Spleen (tissue), 11 donors: ENCODE measurements around the gene EML6. TPM values are rescaled to one million over a fixed set of nuclear protein-coding genes. Genes with fewer than 3 reads are reported as not detected.

ENCODE experiments used
- DNase-seq: peaks from one replicate; pipeline ENCODE4 v3.0.0-alpha.2; 2020
- H3K27ac ChIP-seq, 8 donors: fragments of 200-600 bp; sonication (generic) in 7 of 8; 1 replicate in 4 of 8; 2 replicates in 4 of 8; pipeline versions ENCODE4 v1.5.0 to v1.8.0; 2016 to 2021; ENCODE audit warnings: inconsistent platforms in 4 of 8, mild to moderate bottlenecking in 4 of 8, moderate library complexity in 1 of 8
- H3K27me3 ChIP-seq, 7 donors: fragments of 200-600 bp; sonication (generic) in 6 of 7; replicated peaks in 1 of 7; 1 replicate in 4 of 7; 2 replicates in 3 of 7; pipeline versions ENCODE4 v1.5.0 to v1.8.0; 2016 to 2021; ENCODE audit warnings: inconsistent platforms in 3 of 7, mild to moderate bottlenecking in 1 of 7
- H3K36me3 ChIP-seq, 6 donors: fragments of 200-600 bp; sonication (generic) in 5 of 6; 1 replicate in 4 of 6; 2 replicates in 2 of 6; pipeline versions ENCODE4 v1.5.0 to v1.8.0; 2016 to 2021; ENCODE audit warnings: inconsistent platforms in 2 of 6
- H3K4me1 ChIP-seq, 6 donors: fragments of 200-600 bp; sonication (generic) in 5 of 6; 1 replicate in 3 of 6; 2 replicates in 3 of 6; pipeline versions ENCODE4 v1.5.0 to v1.8.0; 2016 to 2021; ENCODE audit warnings: inconsistent platforms in 3 of 6
- H3K4me3 ChIP-seq, 8 donors: fragments of 200-600 bp; sonication (generic) in 7 of 8; 1 replicate in 4 of 8; 2 replicates in 4 of 8; pipeline versions ENCODE4 v1.5.0 to v1.8.0; 2016 to 2021; ENCODE audit warnings: inconsistent platforms in 4 of 8, mild to moderate bottlenecking in 4 of 8, moderate library complexity in 2 of 8
- H3K9me3 ChIP-seq, 8 donors: fragments of 200-600 bp; sonication (generic) in 7 of 8; 1 replicate in 4 of 8; 2 replicates in 4 of 8; pipeline versions ENCODE4 v1.5.0 to v1.8.0; 2016 to 2021; ENCODE audit warnings: inconsistent platforms in 4 of 8
- CTCF ChIP-seq, 11 experiments: fragments of 200-600 bp in 7 of 11; fragments of 450-650 bp in 4 of 11; sonication (generic) in 4 of 11; IDR thresholded peaks in 8 of 11; conservative IDR thresholded peaks in 3 of 11; 1 replicate in 7 of 11; 2 replicates in 4 of 11; pipeline versions ENCODE4 v1.4.0 to v1.8.0; 2016 to 2021; ENCODE audit warnings: antibody characterized with exemption in 11 of 11, inconsistent platforms in 4 of 11, mild to moderate bottlenecking in 1 of 11
- POLR2A ChIP-seq, 3 donors: fragments of 450-650 bp; IDR thresholded peaks; one replicate each; pipeline ENCODE4 v1.5.1; 2017; ENCODE audit warnings: antibody characterized with exemption in 3 of 3, mild to moderate bottlenecking in 1 of 3
- POLR2AphosphoS5 ChIP-seq, 3 donors: sonication (generic); formaldehyde crosslinking; IDR thresholded peaks; one replicate each; pipeline ENCODE4 v1.5.1; 2017; ENCODE audit warnings: antibody characterized with exemption in 3 of 3
- WGBS, 5 donors: extraction: QIAGEN DNeasy Blood & Tissue Kit in 3 of 5; methylation state at CpG; one replicate each; pipeline versions ENCODE4 v1.1.5 to v1.1.7; 2013 to 2018; 5-methylcytosine and 5-hydroxymethylcytosine counted together
- intact Hi-C: fragments of 100-400 bp; cut with DNase I; formaldehyde crosslinking; loops from one replicate; pipeline ENCODE4 v1.15.0; 2023; ENCODE audit warnings: low total_unique reads
- polyA plus RNA-seq, 3 donors: library from polyadenylated mRNA; stranded (reverse); fragments of 200-250 nt; gene quantifications; one replicate each; pipeline ENCODE4 v1.2.1, GENCODE V29; 2013
- total RNA-seq, 7 donors: library from RNA; depleted of rRNA in 3 of 7; stranded (reverse); fragments of >200 nt in 3 of 7; fragmentation: NEBNext Ultra II Directional in 4 of 7; extraction: Animal tissue kit (Norgen Biotek cat#: 25700) in 4 of 7; gene quantifications; one replicate each; pipeline versions ENCODE4 v1.1.0 to v1.2.1, GENCODE V29; 2016 to 2021
- donor health status: healthy with polysubstance abuse.
- donor health status: DM: no; HTN: no; CAD: no; lungs with moderate emphysema.
- donor health status: DM: no; HTN: no; CAD: no.
- donor health status: Bipolar disorder and iron deficiency.
- donor health status: healthy.
- donor health status: DM: no; HTN: no; CAD: no.
- donor health status: DM: yes; HTN: yes; CAD: no.

The EML6 gene
- total and polyA plus RNA-seq, 10 donors, result 4.7 to 18.2 (median 7.6) TPM

GRCh38 chr2:54928719-54929118 is 205.3 kb downstream of the EML6 start:
- no peaks in the 10 kb centered on the region for H3K4me1 ChIP-seq
- H3K9me3 ChIP-seq, result peaks cover 0 to 5% (median 0%) of the 10 kb centered on the region in 8 donors
- WGBS, 5 donors, result 86 to 97% (median 86%) methylated on average over 4 of the region's 4 CpGs

GRCh38 chr2:54931473-54931872 is 208.0 kb downstream of the EML6 start:
- 91 to 98% (median 93%) methylated on average over 6 of the region's 6 CpGs for WGBS, 5 donors
- DNase-seq, result no peak
- H3K4me3 ChIP-seq, result no peak overlapping the region
- H3K9me3 ChIP-seq, result peaks cover 0 to 5% (median 0%) of the 10 kb centered on the region in 8 donors
- no peaks in the 10 kb centered on the region for H3K27me3 ChIP-seq
- H3K4me1 ChIP-seq, result no peaks in the 10 kb centered on the region
- TF ChIP-seq POLR2A (IDR thresholded peaks at IDR 0.05) (no peak), CTCF (IDR thresholded peaks at IDR 0.05 in 8 of 11, conservative IDR thresholded peaks at IDR 0.05 in 3 of 11) (no peak), POLR2AphosphoS5 (IDR thresholded peaks at IDR 0.05) (no peak)
- H3K27ac ChIP-seq, result no peak overlapping the region
- intact Hi-C loops, result no loop called here
- no peaks in the 10 kb centered on the region for H3K36me3 ChIP-seq

More at GRCh38 chr2:54928719-54929118, 205.3 kb downstream of the EML6 start:
- no peak for DNase-seq
- H3K36me3 ChIP-seq, result no peaks in the 10 kb centered on the region
- no peak overlapping the region for H3K27ac ChIP-seq
- no peaks in the 10 kb centered on the region for H3K27me3 ChIP-seq
- no peak overlapping the region for H3K4me3 ChIP-seq
- intact Hi-C loops, result no loop called here
- TF ChIP-seq POLR2A (IDR thresholded peaks at IDR 0.05) (no peak), CTCF (IDR thresholded peaks at IDR 0.05 in 8 of 11, conservative IDR thresholded peaks at IDR 0.05 in 3 of 11) (no peak), POLR2AphosphoS5 (IDR thresholded peaks at IDR 0.05) (no peak)

DNA sequence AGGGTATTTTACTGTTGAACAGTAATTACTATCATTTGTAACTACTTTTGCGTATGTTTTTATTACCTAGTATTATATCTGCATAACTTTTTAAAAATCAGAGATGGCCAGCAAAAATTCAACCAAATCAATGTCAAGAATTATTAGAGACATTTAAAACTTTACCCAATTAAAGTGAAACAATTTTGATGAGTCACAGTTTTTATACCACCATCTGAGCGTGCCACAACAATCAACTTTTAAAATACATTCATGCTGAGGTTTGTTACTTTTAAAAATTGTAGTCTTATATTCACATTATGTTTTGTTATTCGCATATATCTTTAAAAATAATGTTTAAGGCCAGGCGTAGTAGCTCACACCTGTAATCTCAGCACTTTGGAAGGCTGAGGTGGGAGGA is 211.9 kb downstream of the EML6 start:
- no peaks in the 10 kb centered on the region for H3K4me1 ChIP-seq
- H3K27me3 ChIP-seq, result no peaks in the 10 kb centered on the region
- peaks cover 0 to 23% (median 17%) of the 10 kb centered on the region in 8 donors for H3K9me3 ChIP-seq
- TF ChIP-seq POLR2AphosphoS5 (IDR thresholded peaks at IDR 0.05), result no peak
- no peak for TF ChIP-seq CTCF (IDR thresholded peaks at IDR 0.05 in 8 of 11, conservative IDR thresholded peaks at IDR 0.05 in 3 of 11)
- no peak for TF ChIP-seq POLR2A (IDR thresholded peaks at IDR 0.05)
- WGBS, 5 donors, result 92 to 97% (median 96%) methylated on average over 4 of the region's 4 CpGs
- no peaks in the 10 kb centered on the region for H3K36me3 ChIP-seq
- intact Hi-C loops, result no loop called here
- no peak overlapping the region for H3K4me3 ChIP-seq
- no peak overlapping the region for H3K27ac ChIP-seq
- DNase-seq, result no peak

DNA sequence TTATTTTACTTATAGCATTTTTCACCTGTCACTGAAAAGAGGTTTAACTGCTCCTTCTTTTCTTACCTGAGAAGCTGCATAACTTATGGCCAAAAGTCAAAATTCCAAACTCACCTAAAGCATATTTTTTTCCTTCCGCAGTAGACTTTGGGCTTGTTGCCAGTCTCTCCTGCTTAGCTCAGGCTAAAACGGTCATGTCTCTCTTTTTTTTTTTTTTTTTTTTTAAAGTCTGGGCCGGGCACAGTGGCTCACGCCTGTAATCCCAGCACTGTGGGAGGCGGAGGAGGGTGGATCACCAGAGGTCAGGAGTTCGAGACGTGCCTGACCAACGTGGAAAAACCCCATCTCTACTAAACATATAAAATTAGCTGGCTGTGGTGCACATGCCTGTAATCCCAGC is 213.3 kb downstream of the EML6 start:
- no peak for DNase-seq
- H3K27ac ChIP-seq, result no peak overlapping the region
- intact Hi-C loops, result no loop called here
- no peaks in the 10 kb centered on the region for H3K27me3 ChIP-seq
- 82 to 88% (median 85%) methylated on average over 8 of the region's 8 CpGs for WGBS, 5 donors
- no peak overlapping the region for H3K4me3 ChIP-seq
- H3K4me1 ChIP-seq, result no peaks in the 10 kb centered on the region
- TF ChIP-seq POLR2AphosphoS5 (IDR thresholded peaks at IDR 0.05) (no peak), POLR2A (IDR thresholded peaks at IDR 0.05) (no peak), CTCF (IDR thresholded peaks at IDR 0.05 in 8 of 11, conservative IDR thresholded peaks at IDR 0.05 in 3 of 11) (no peak)
- H3K36me3 ChIP-seq, result no peaks in the 10 kb centered on the region
- H3K9me3 ChIP-seq, result peaks cover 0 to 23% (median 17%) of the 10 kb centered on the region in 8 donors
